ENCODE data around the gene BPIFB3. TPM values are rescaled to one million over a fixed set of nuclear protein-coding genes. Genes with fewer than 3 reads are reported as not detected.

Gene BPIFB3
- total RNA-seq, 1 experiment from 2014 or later = not detected

DNA sequence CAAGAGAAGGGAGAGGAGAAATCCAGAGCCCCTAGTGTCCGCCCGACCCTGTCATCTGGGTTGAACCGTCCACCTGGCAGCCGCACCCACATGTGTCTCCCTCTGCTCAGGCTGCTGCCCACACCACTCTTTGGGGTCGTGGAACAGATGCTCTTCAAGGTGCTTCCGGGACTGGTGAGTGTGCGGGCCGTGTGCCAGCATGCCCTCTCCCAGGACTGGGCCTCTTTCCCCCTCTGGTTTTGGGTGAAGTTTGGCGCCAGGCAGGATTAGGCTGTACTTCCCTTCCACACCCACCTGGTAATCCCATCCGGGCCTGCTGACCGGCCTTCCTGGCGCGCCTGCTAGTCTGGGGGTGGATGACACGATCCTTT is 7.9 kb downstream of the BPIFB3 start:
- DNase-seq (ENCODE audit: low spot score) = no peak

DNA sequence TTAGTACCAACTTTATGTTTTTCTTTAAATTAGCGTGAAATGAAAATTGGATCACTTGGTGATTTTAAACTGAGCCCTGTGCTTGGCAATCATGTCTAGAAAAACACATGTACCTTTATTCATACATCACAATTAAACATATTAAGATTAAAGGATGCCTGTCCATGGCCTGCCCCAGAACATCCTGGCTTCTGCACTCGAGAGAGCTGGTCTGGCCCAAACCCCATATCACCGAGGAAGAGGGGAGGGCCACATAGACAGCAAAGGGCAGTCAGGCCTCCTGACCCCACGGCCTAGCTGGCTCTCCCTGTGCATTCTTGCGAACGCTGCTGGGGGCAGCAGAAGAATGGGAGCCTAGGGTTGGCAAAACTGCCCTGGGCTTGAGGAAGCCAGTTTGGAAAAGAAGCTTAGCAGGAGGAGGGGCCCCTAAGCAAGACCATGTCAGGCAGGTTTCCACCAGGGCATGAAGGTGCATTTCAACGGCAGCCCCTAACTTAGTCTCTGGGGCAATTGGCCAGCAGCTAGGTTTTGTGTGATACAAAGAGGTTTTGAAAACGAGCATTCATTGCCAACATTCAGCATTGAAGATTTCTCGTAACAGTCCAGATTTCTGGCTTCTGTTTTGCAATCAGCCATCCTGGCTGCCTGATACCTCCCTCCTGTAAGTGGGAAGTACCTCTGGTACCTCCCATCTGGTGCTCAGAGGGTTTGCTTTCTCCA is 8.6 kb downstream of the BPIFB3 start:
- DNase-seq (ENCODE audit: low spot score) = no peak

DNA sequence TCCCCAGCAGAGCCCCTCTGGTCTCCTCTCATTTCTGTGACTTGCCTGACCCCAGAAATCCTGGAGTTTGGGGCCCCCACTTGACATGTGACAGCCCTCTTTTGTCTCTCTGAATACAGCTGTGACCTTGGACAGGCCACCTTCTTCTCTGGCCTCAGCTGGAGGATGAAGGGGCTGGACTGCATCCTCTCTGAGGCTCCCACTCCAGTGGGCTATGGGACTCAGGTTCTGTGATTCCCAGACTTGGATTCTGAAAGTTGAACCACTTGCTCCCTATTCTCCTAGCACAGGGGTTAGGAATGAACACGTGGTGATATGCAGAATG is 9.1 kb downstream of the BPIFB3 start:
- no peak for DNase-seq (ENCODE audit: low spot score)

DNA sequence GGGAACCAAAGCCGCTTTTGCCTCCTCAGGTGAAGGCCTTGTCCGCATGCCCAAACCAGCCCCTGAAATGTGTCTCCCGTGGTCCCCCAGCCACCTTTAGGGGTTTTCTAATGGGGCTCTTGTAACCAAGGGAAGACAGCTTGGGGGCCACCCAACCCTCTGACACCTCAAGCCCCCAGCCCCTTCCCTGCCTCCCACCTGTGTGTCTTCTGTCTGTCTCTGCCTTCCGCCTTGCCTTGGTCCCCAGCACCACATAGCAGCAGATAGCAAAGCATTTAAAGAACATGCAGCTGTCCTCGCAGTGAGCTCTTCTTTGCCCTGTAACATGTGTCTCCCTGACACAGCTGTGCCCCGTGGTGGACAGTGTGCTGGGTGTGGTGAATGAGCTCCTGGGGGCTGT is 9.6 kb downstream of the BPIFB3 start:
- DNase-seq (ENCODE audit: low spot score) = no peak

DNA sequence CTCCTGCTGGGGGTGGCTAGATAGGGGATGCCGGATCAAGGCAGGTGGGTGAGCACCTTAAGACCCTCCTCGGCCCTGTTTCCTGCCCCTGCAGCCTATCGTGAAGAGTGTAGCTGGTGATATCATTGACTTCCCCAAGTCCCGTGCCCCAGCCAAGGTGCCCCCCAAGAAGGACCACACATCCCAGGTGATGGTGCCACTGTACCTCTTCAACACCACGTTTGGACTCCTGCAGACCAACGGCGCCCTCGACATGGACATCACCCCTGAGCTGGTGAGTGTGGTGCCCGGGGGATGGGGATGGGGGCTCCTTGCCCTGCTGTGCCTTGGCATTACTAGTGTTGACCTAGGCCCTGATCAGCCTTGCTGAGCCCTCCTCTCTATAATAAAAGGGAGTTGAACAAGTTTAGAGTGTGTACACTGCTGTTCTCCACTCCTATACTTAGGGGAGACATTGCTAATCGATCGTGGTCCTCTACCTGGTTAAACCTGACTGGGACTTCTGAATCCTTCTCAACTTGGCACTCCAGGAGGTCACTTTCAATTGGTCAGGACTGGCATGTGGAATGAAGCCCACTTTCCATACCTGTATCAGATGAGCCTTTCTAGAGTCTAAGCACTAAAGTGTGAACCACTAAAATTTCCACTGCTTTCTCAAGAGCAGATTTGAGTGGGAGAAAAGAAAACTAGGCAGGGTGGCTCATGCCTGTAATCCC is 11.0 kb downstream of the BPIFB3 start:
- no peak for DNase-seq (ENCODE audit: low spot score)

- DNase-seq (ENCODE audit: low spot score) = no peak
Observed at GRCh38 chr20:33065785-33066184, 12.1 kb downstream of the BPIFB3 start.

- DNase-seq (ENCODE audit: low spot score) = no peak
Observed at GRCh38 chr20:33067806-33068205, 14.1 kb downstream of the BPIFB3 start.

GRCh38 chr20:33068251-33068939 is 14.7 kb downstream of the BPIFB3 start:
- DNase-seq (ENCODE audit: low spot score) = no peak

DNA sequence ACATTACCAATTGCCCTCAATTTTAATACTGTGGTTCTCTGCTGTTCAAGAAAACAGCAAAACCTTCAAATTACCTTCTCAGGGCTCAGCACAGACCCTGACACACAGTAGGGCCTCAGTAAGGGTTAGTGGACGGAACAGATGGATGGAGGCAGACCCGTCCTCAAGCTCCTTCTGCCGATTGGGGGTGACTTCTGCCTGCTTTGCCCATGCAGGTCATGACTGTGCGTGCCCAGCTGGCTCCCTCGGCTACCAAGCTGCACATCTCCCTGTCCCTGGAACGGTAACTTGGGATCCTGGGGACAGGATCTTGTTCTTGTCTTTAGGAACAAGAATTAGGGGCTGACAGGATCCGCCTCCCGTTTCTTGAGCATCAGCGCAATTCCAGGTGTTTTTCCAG is 16.0 kb downstream of the BPIFB3 start:
- no peak for DNase-seq (ENCODE audit: low spot score)

DNA sequence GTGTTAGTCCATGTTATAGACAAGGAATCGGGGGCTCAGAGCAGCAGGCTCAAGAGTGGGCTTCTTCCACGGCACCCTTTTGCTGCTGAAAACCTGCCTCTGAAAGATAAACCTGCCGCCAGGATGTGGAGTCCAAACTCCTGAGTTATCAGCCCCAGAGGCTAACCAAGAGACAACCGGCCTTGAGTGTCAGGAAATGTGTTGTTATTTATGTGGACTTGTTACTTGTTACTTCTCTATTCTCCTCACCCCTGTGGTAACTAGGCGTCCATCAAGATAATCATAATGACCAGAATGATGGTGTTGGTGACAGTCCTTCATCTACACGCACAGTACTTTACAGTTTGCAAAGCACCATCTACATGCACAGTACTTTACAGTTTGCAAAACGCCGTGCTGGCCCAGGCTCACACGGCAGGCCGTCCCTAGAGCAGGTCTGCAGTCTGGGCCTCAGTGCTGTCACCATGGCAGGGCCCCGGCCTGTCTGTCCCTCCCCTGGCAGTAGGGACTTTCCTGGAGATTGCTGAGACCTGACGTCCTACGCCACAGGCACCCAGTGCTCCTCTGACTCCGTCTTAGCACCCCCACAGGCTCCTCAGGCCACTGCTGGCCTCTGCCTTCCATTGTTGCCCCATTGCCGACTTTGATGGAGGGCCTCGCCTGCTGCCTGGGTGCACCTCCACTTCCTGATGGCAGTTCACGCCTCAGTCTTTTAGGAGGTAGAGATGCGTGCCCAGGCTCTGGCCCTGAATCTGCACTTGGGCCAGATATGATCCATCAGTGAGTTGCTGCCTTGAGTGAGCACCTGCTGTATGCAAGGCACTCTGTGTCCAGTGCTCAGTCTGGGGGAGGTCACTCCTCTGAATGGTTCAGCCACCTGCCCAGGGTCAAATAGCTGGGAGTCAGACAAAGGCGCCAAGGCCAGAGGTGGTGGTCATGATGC is 16.7 kb downstream of the BPIFB3 start:
- DNase-seq (ENCODE audit: low spot score) = no peak

DNA sequence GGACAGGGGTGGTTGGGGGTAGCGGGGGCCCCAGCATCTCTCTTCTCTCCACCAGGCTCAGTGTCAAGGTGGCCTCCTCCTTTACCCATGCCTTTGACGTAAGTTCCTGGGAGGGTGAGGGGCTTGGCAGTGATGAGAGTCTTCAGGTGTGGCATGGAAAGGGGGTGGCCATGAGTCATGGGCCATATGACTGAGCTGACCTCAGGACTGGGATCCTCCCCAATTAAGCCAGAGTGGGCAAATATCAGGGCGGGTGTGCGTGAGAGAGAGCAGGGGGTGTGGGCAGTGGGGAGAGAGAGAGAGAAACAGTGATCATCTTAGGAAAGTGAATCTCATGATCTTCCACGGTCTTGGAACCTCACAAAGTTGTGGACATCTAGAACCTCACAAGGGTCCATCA is 17.5 kb downstream of the BPIFB3 start:
- peak; percentile 19 for DNase-seq (ENCODE audit: low spot score)

DNA sequence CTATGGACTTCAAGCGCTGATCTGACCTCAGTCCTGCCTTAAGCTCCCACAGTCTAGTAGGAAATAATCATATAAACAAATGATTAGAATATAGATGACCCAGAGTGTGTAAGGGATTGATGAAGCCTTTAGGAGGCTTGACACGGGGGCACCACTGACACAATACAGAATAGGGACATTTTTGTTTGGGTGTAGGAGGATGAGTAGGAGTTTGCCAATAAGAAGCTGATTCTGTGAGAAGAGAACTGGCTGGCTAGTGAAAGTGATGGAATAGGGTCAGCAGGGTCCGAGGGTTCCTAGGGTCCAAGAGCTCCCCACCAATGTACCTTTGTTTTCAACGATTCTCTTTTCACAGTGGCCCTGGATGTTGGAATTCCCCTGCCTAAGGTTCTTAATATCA is 18.7 kb downstream of the BPIFB3 start:
- DNase-seq (ENCODE audit: low spot score) = no peak

- no peak for DNase-seq (ENCODE audit: low spot score)
Observed at GRCh38 chr20:33072813-33073212, 19.1 kb downstream of the BPIFB3 start.

- DNase-seq (ENCODE audit: low spot score) = no peak
Observed at GRCh38 chr20:33074675-33075074, 21.0 kb downstream of the BPIFB3 start.

DNA sequence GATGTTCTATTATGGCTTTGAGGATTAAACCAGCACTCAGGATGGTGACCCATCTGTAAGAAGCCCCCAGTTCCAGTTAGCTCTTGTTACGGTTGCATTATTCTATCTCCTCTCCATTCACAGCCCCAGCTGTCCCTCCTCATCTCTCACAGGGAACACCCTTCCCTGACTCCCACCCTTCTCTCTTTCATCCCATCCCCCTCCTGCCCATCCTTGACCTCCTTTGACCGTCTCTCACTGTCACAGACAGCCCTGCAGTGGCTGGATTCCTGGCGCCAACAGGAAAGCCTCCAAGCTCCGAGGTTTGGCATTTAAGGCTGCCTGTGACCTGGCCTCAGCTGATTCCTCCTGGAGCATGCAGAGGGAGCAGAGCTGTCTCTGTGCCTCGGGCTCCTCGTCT is 21.6 kb downstream of the BPIFB3 start:
- no peak for DNase-seq (ENCODE audit: low spot score)

GRCh38 chr20:33076662-33077372 is 23.1 kb downstream of the BPIFB3 start:
- DNase-seq (ENCODE audit: low spot score) = peak; percentile 41

GRCh38 chr20:33079259-33079658 is 25.6 kb downstream of the BPIFB3 start, which contains the start of gene BPIFB4:
BPIFB4 (plus strand) TSS chr20:33079643; CDS start chr20:33081527, 1,884 bp downstream.
- peak; percentile 41 for DNase-seq (ENCODE audit: low spot score)

DNA sequence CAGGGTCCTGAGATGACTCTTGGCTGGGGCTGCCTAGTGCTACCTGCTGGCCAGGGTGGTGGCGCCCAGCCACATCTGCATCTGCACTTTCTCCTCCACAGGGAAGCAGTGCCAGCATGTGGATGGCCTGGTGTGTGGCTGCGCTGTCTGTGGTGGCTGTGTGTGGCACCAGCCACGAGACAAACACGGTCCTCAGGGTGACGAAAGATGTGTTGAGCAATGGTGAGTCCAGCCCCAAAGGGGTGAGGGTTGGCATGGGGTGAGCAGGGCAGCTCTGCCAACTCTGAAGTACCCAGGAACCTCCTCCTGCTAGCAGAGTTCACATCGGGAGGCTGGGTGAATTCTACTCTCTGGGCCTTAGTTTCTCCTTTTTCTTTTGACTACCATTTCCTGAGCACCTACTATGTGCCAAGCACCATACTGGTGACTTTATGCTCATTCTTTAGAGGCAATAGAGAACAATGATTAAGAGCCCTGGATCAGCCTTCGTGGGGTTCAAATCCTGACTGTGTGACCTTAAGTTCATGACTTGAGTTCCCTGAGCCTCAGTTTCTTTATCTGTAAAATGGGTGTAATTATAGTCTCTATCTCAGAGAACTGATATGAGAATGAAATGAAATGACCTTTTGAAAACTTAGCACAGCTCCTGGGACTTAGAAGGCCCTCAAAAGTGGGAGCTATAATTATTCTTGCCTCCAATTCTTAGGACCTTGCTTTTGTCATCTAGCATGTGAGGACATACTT is 27.9 kb downstream of the BPIFB3 start:
- DNase-seq (ENCODE audit: low spot score) = no peak

DNA sequence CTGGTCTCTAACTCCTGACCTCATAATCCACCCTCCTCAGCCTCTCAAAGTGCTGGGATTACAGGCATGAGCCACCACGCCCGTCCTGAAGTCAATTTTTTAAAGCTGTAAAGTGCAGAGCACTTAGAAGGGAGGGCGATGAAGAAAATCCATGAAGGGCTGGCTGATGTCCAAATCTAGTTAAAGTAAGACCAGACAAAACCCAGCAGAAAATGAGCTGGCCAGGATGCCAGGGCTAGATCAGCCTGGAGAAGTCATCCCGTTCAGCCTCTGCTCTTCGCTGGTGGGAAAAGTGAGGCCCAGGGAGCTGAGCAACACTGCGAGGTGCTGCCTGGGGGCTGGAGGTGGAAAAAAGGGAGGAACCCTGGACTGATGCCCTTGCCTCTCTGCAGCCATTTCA is 28.8 kb downstream of the BPIFB3 start:
- DNase-seq (ENCODE audit: low spot score) = no peak

GRCh38 chr20:33083544-33084340 is 30.0 kb downstream of the BPIFB3 start:
- DNase-seq (ENCODE audit: low spot score) = no peak

All from A172 (cell line).